SK-N-SH treated with all-trans-retinoic acid at 6 μM for 48 hours (cell line): Measurements from ENCODE around the gene TIAM1.

Experiments used
- ARNTL ChIP-seq: fragments of 450-650 bp; formaldehyde crosslinking; IDR thresholded peaks from 2 replicates; pipeline ENCODE4 v1.5.0; 2020; ENCODE audit warnings: low read depth, mild to moderate bottlenecking, moderate library complexity, borderline replicate concordance
- CSRNP3 ChIP-seq: fragments of 250-450 bp; sonication (Bioruptor Pico); IDR thresholded peaks from 2 replicates; pipeline ENCODE4 v1.5.1; 2021; ENCODE audit warnings: mild to moderate bottlenecking, moderate library complexity
- ESRRG ChIP-seq: fragments of 250-450 bp; sonication (Bioruptor Pico); IDR thresholded peaks from 2 replicates; pipeline ENCODE4 v1.6.1; 2021; ENCODE audit warnings: mild to moderate bottlenecking
- ISL1 ChIP-seq: fragments of 250-450 bp; sonication (Bioruptor Pico); IDR thresholded peaks from 2 replicates; pipeline ENCODE4 v2.1.2; 2022; ENCODE audit warnings: mild to moderate bottlenecking, moderate library complexity
- PATZ1 ChIP-seq: fragments of 250-450 bp; sonication (Bioruptor Pico); IDR thresholded peaks from 2 replicates; pipeline ENCODE4 v1.8.0; 2020; ENCODE audit warnings: mild to moderate bottlenecking, moderate library complexity, borderline replicate concordance
- POU6F1 ChIP-seq: fragments of 250-450 bp; sonication (Bioruptor Pico); IDR thresholded peaks from 2 replicates; pipeline ENCODE4 v1.8.0; 2021; ENCODE audit warnings: low read depth, mild to moderate bottlenecking, moderate library complexity, borderline replicate concordance
- RARB ChIP-seq: fragments of 250-450 bp; sonication (Bioruptor Pico); IDR thresholded peaks from 2 replicates; pipeline ENCODE4 v1.8.0; 2021; ENCODE audit warnings: mild to moderate bottlenecking, moderate library complexity
- TCF4 ChIP-seq: fragments of 250-450 bp; sonication (Bioruptor Pico); IDR thresholded peaks from 2 replicates; pipeline ENCODE4 v1.8.0; 2021; ENCODE audit warnings: mild to moderate bottlenecking, moderate library complexity, borderline replicate concordance
- TOX ChIP-seq: fragments of 250-450 bp; sonication (Bioruptor Pico); IDR thresholded peaks from 2 replicates; pipeline ENCODE4 v1.8.0; 2021; ENCODE audit warnings: mild to moderate bottlenecking, moderate library complexity, borderline replicate concordance
- TSHZ2 ChIP-seq: fragments of 250-450 bp; sonication (Bioruptor Pico); IDR thresholded peaks from 2 replicates; pipeline ENCODE4 v1.5.0; 2020; ENCODE audit warnings: mild to moderate bottlenecking, moderate library complexity
- ZC3H10 ChIP-seq: fragments of 250-450 bp; sonication (Bioruptor Pico); IDR thresholded peaks from 2 replicates; pipeline ENCODE4 v1.5.1; 2021; ENCODE audit warnings: mild to moderate bottlenecking, moderate library complexity
- ZFP3 ChIP-seq: fragments of 250-450 bp; sonication (Bioruptor Pico); IDR thresholded peaks from 2 replicates; pipeline ENCODE4 v1.5.0; 2020; ENCODE audit warnings: mild to moderate bottlenecking, moderate library complexity
- ZFP30 ChIP-seq: fragments of 450-650 bp; formaldehyde crosslinking; IDR thresholded peaks from 2 replicates; pipeline ENCODE4 v1.5.0; 2022; ENCODE audit warnings: mild to moderate bottlenecking, moderate library complexity
- ZNF565 ChIP-seq: fragments of 450-650 bp; formaldehyde crosslinking; conservative IDR thresholded peaks from 2 replicates; pipeline ENCODE4 v1.5.0; 2020; ENCODE audit warnings: low read depth, mild to moderate bottlenecking, moderate library complexity

- no peak for TF ChIP-seq ZFP30 (CRISPR knock-in tag)
- no peak for TF ChIP-seq PATZ1 (CRISPR knock-in tag)
- TF ChIP-seq ESRRG, result no peak
- no peak for TF ChIP-seq ZFP3 (CRISPR knock-in tag)
- TF ChIP-seq ARNTL (CRISPR knock-in tag), result no peak
- no peak for TF ChIP-seq ISL1 (CRISPR knock-in tag)
- no peak for TF ChIP-seq RARB (CRISPR knock-in tag)
- TF ChIP-seq POU6F1 (CRISPR knock-in tag), result no peak
- TF ChIP-seq TSHZ2 (CRISPR knock-in tag), result no peak
- no peak for TF ChIP-seq TOX (CRISPR knock-in tag)
- TF ChIP-seq ZC3H10 (CRISPR knock-in tag), result no peak
- TF ChIP-seq CSRNP3 (CRISPR knock-in tag), result no peak
- no peak for TF ChIP-seq TCF4 (CRISPR knock-in tag)
- no peak for TF ChIP-seq ZNF565 (CRISPR knock-in tag)
Measured at GRCh38 chr21:31236528-31236927, 107.5 kb downstream of the TIAM1 start.
